DOHH2 (cell line): ENCODE measurements around the gene UBE2G2.

ENCODE experiments used
- H3F3A ChIP-seq: fragments of 200-600 bp; sonication (generic), shearing (Covaris generic); 2 replicates; pipeline ENCODE4 v1.6.0; 2016; ENCODE audit warnings: antibody characterized with exemption, mild to moderate bottlenecking; ENCODE audit not compliant: control insufficient read depth, insufficient read depth
- H3K27ac ChIP-seq: fragments of 200-600 bp; sonication (generic); 2 replicates; pipeline ENCODE4 v1.5.1; 2014; ENCODE audit warnings: low read depth, mild to moderate bottlenecking, low read length, moderate library complexity
- H3K27me3 ChIP-seq: fragments of 200-600 bp; sonication (generic); 2 replicates; pipeline ENCODE4 v1.6.1; 2014; ENCODE audit warnings: mild to moderate bottlenecking, low read length, mixed read lengths; ENCODE audit not compliant: control insufficient read depth
- H3K36me3 ChIP-seq: fragments of 200-600 bp; sonication (generic); 2 replicates; pipeline ENCODE4 v1.6.1; 2014; ENCODE audit warnings: mild to moderate bottlenecking, low read length, moderate library complexity, mixed read lengths; ENCODE audit not compliant: control insufficient read depth
- H3K4me1 ChIP-seq: fragments of 200-600 bp; sonication (generic); 2 replicates; pipeline ENCODE4 v1.6.1; 2014; ENCODE audit warnings: mild to moderate bottlenecking, low read length, mixed read lengths; ENCODE audit not compliant: control insufficient read depth
- H3K4me2 ChIP-seq: fragments of 200-600 bp; sonication (generic); 2 replicates; pipeline ENCODE4 v1.6.0; 2014; ENCODE audit warnings: mild to moderate bottlenecking, low read length, moderate library complexity
- H3K4me3 ChIP-seq: fragments of 200-600 bp; sonication (generic); 2 replicates; pipeline ENCODE4 v1.5.1; 2014; ENCODE audit warnings: mild to moderate bottlenecking, low read length, mixed read lengths
- H3K79me2 ChIP-seq: fragments of 200-600 bp; sonication (generic); 2 replicates; pipeline ENCODE4 v1.6.1; 2014; ENCODE audit warnings: mild to moderate bottlenecking, low read length, mixed read lengths; ENCODE audit not compliant: control insufficient read depth
- H3K9me2 ChIP-seq: fragments of 200-600 bp; sonication (generic); replicated peaks from 2 replicates; pipeline ENCODE4 v1.6.1; 2014; ENCODE audit warnings: mild to moderate bottlenecking, low read length, mixed read lengths; ENCODE audit not compliant: control insufficient read depth
- H3K9me3 ChIP-seq: fragments of 200-600 bp; sonication (generic); 2 replicates; pipeline ENCODE4 v1.6.1; 2014; ENCODE audit warnings: antibody characterized with exemption, low read length, mixed read lengths; ENCODE audit not compliant: control insufficient read depth, insufficient read depth
- H4K20me1 ChIP-seq: fragments of 200-600 bp; sonication (generic); 2 replicates; pipeline ENCODE4 v1.6.0; 2014; ENCODE audit warnings: low read depth, mild to moderate bottlenecking, antibody characterized with exemption, low read length, moderate library complexity; ENCODE audit not compliant: control insufficient read depth, insufficient read depth
- EZH2phosphoT487 ChIP-seq: fragments of 200-600 bp; sonication (generic); IDR thresholded peaks from 2 replicates; pipeline ENCODE4 v1.6.1; 2017; ENCODE audit warnings: borderline replicate concordance, mild to moderate bottlenecking, antibody characterized with exemption, low read length, moderate library complexity, mixed read lengths
- TF ChIP-seq, protein P1 (sequence below): fragments of 200-600 bp; sonication (generic); IDR thresholded peaks from one replicate; pipeline ENCODE4 v1.5.1; 2014; ENCODE audit warnings: antibody characterized with exemption, mild to moderate bottlenecking, low read depth, low read length; ENCODE audit not compliant: poor library complexity, severe bottlenecking

UBE2G2 gene

DNA sequence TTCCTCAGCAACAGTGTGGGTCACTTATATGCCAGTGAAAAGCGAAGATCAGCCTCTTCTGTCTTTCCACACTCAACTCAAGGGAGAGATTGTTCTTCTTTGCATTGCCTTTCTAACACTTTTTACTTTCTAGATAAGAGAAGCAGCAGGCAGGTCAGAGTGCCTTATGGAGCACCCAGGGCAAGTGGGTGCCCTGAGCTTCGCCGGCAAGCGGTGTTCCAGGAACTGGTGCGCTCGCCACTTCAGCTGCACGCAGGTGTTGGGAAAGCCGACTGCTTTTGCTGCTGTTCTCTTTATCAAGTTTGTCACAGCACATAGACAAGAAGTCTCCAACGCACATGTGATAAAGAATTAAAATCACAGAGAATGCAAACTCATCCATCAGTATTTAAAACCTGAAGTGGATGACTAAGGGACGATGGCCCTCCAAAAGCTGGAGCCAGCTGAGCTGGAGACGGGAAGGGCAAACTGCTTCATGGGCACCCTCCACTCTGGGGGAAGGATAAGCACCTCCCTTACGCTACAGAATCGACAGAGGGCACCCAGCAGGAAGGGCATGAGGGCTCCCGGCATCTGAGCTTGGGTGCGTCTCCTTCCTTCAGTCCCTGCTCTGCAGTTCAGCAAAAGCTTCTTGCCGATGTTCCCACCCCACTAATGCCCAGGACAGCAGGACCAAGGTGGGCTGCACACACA is 20.7 kb downstream of the UBE2G2 start:
- Histone ChIP-seq H3K36me3 (peaks cover 70% of the 10 kb centered on the region), H3K4me1 (no peaks in the 10 kb centered on the region), H3K27me3 (no peaks in the 10 kb centered on the region), H3K4me2 (no peak overlapping the region), H4K20me1 (0 out of 2 replicates have a peak, but pooled peaks cover 7% of the 10 kb centered on the region), H3K9me2 (no peaks in the 10 kb centered on the region), H3K79me2 (peaks cover 84% of the 10 kb centered on the region), H3K9me3 (no peaks in the 10 kb centered on the region), H3K27ac (no peak overlapping the region), H3F3A (no peaks in the 10 kb centered on the region), H3K4me3 (no peak overlapping the region)
- TF ChIP-seq EZH2phosphoT487 = no peak
- TF ChIP-seq, protein P1, sequence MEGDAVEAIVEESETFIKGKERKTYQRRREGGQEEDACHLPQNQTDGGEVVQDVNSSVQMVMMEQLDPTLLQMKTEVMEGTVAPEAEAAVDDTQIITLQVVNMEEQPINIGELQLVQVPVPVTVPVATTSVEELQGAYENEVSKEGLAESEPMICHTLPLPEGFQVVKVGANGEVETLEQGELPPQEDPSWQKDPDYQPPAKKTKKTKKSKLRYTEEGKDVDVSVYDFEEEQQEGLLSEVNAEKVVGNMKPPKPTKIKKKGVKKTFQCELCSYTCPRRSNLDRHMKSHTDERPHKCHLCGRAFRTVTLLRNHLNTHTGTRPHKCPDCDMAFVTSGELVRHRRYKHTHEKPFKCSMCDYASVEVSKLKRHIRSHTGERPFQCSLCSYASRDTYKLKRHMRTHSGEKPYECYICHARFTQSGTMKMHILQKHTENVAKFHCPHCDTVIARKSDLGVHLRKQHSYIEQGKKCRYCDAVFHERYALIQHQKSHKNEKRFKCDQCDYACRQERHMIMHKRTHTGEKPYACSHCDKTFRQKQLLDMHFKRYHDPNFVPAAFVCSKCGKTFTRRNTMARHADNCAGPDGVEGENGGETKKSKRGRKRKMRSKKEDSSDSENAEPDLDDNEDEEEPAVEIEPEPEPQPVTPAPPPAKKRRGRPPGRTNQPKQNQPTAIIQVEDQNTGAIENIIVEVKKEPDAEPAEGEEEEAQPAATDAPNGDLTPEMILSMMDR = no peak

DNA sequence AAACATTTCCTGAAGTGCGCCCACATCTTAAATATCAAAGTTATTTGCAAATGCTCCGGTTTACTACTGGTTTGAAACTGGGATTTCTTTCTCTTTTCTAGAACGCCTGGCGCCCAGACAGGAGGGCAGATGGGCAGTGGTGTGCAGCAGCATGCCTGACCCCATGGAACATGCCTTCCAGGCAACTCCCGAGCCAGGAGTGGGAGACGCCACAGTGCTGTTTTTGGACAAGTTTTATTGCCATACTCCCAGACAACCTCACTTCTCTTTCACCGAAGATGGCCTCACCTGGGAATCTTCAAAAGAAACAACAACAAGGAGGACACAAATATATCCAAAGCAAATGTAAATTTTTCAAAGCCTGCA is 21.5 kb downstream of the UBE2G2 start:
- Histone ChIP-seq H3K27me3 (no peaks in the 10 kb centered on the region), H3K9me3 (no peaks in the 10 kb centered on the region), H3K27ac (no peak overlapping the region), H3K9me2 (no peaks in the 10 kb centered on the region), H3K79me2 (peaks cover 76% of the 10 kb centered on the region), H4K20me1 (0 out of 2 replicates have a peak, but pooled peaks cover 7% of the 10 kb centered on the region), H3K4me1 (no peaks in the 10 kb centered on the region), H3K4me3 (no peak overlapping the region), H3K36me3 (peaks cover 72% of the 10 kb centered on the region), H3F3A (no peaks in the 10 kb centered on the region), H3K4me2 (no peak overlapping the region)
- TF ChIP-seq, protein P1 = no peak
- no peak for TF ChIP-seq EZH2phosphoT487

DNA sequence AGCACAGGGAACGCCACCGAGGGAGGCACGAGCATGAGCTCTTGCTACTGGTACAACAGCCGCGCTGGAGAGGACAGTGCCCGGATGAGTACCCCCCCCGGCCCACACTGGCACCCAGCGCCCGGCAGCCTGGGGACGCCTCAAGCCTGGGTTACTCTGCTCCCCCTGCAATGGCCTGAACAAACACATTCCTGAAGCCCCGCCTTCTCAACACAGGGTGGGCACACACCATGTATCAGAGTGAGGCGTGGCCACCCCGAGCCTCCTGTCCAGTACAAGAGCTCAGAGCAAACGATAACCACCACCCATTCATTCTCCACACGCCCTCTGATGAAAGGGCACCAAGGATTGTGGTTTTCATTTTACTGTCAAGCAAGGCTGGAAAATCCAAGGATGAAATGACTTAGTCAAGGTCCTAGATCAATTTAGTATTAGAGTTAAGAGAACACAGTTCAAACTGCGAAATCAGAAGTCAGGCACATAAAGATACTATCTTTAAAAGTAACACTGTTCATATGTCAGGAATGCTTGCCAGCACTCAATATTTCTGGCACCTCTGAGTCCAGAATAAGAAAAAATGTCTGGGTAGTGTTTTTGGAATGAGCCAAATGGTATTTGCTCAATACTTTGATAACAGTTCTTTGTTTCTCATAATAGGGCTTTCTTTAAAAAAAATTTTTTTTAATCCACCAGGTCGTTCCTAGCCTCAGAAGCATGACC is 22.0 kb downstream of the UBE2G2 start:
- Histone ChIP-seq H3K9me3 (no peaks in the 10 kb centered on the region), H3K27ac (no peak overlapping the region), H3K9me2 (no peaks in the 10 kb centered on the region), H3K36me3 (peaks cover 72% of the 10 kb centered on the region), H3K4me1 (no peaks in the 10 kb centered on the region), H3F3A (no peaks in the 10 kb centered on the region), H3K4me3 (no peak overlapping the region), H3K27me3 (no peaks in the 10 kb centered on the region), H3K79me2 (peaks cover 71% of the 10 kb centered on the region), H4K20me1 (0 out of 2 replicates have a peak, but pooled peaks cover 7% of the 10 kb centered on the region), H3K4me2 (no peak overlapping the region)
- TF ChIP-seq, protein P1 = no peak
- no peak for TF ChIP-seq EZH2phosphoT487
